Measurements from ENCODE around the gene LRRC27. TPM values are rescaled to one million over a fixed set of nuclear protein-coding genes. Genes with fewer than 3 reads are reported as not detected.

LRRC27 gene
- total RNA-seq, 1 experiment from 2014 or later: 4.1 TPM

DNA sequence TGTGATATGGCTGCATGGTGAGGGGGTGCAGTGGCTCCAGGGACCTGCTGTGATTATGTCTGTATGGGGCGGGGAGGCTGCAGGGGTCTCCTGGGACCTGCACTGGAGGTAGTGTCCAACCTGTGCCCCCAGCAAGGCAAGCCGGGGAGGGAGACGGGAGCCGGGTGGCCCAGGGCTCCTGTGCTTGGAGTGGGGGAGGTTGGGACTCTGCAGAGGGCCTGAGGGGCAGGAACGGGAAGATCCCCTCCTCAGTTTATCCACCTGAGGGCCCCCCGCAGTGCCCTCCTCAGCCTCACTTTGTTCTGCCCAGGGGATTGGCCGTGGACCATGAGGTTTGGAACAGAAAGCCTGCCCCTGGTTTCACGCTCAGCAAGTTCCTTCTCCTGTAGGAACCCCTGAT lies 42.2 kb downstream of the LRRC27 start:
- Histone ChIP-seq H3K79me2 (ENCODE audit: insufficient read depth, low read length) (no peaks in the 10 kb centered on the region), H3K9ac (ENCODE audit: low read length) (no peak overlapping the region), H3K27me3 (ENCODE audit: insufficient read depth, low read length) (no peaks in the 10 kb centered on the region), H3K36me3 (ENCODE audit: control insufficient read depth in 1 of 2, insufficient read depth in 2 of 2, low read length in 2 of 2) (no peaks in the 10 kb centered on the region), H3K9me3 (ENCODE audit: control insufficient read depth in 1 of 2, insufficient read depth in 1 of 2, low read depth in 1 of 2, low read length in 2 of 2) (no peaks in the 10 kb centered on the region), H3K9me2 (ENCODE audit: insufficient read depth) (no peaks in the 10 kb centered on the region), H4K20me1 (ENCODE audit: insufficient read depth) (no peaks in the 10 kb centered on the region), H3K4me3 (replicated peaks in 1 of 2; ENCODE audit: low read depth in 1 of 2, low read length in 2 of 2) (no peak overlapping the region), H3K27ac (ENCODE audit: low read depth, low read length) (no peak overlapping the region), H3K4me2 (ENCODE audit: low read length) (no peak overlapping the region), H2AFZ (ENCODE audit: low read depth, low read length, poor library complexity, severe bottlenecking) (no peak overlapping the region), H3K4me1 (ENCODE audit: control insufficient read depth in 1 of 2, insufficient read depth in 2 of 2, low read length in 2 of 2) (peaks cover 3 to 6% of the 10 kb centered on the region in 2 experiments; a peak in 3 of 4 replicates)
- RAD21 ChIA-PET (ENCODE audit: low non-redundant PET in 1 of 2, low total read pairs in 2 of 2, uncharacterized antibody in 2 of 2, unreplicated experiment in 2 of 2): no interaction called here
- TF ChIP-seq, protein P1, sequence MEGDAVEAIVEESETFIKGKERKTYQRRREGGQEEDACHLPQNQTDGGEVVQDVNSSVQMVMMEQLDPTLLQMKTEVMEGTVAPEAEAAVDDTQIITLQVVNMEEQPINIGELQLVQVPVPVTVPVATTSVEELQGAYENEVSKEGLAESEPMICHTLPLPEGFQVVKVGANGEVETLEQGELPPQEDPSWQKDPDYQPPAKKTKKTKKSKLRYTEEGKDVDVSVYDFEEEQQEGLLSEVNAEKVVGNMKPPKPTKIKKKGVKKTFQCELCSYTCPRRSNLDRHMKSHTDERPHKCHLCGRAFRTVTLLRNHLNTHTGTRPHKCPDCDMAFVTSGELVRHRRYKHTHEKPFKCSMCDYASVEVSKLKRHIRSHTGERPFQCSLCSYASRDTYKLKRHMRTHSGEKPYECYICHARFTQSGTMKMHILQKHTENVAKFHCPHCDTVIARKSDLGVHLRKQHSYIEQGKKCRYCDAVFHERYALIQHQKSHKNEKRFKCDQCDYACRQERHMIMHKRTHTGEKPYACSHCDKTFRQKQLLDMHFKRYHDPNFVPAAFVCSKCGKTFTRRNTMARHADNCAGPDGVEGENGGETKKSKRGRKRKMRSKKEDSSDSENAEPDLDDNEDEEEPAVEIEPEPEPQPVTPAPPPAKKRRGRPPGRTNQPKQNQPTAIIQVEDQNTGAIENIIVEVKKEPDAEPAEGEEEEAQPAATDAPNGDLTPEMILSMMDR (IDR thresholded peaks at IDR 0.05 in 2 of 3, conservative IDR thresholded peaks at IDR 0.05 in 1 of 3; ENCODE audit: borderline replicate concordance in 1 of 3, insufficient read depth in 1 of 3, low read depth in 2 of 3, low read length in 2 of 3): no peak
- TF ChIP-seq RAD21 (IDR thresholded peaks at IDR 0.05; ENCODE audit: low read depth): no peak
- TF ChIP-seq, protein P2, sequence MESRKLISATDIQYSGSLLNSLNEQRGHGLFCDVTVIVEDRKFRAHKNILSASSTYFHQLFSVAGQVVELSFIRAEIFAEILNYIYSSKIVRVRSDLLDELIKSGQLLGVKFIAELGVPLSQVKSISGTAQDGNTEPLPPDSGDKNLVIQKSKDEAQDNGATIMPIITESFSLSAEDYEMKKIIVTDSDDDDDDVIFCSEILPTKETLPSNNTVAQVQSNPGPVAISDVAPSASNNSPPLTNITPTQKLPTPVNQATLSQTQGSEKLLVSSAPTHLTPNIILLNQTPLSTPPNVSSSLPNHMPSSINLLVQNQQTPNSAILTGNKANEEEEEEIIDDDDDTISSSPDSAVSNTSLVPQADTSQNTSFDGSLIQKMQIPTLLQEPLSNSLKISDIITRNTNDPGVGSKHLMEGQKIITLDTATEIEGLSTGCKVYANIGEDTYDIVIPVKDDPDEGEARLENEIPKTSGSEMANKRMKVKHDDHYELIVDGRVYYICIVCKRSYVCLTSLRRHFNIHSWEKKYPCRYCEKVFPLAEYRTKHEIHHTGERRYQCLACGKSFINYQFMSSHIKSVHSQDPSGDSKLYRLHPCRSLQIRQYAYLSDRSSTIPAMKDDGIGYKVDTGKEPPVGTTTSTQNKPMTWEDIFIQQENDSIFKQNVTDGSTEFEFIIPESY (IDR thresholded peaks at IDR 0.05; ENCODE audit: extremely low read depth, insufficient replicate concordance, low read length): no peak
- TF ChIP-seq CBX3 (IDR thresholded peaks at IDR 0.05; ENCODE audit: low read depth): no peak
- TF ChIP-seq, protein P3, sequence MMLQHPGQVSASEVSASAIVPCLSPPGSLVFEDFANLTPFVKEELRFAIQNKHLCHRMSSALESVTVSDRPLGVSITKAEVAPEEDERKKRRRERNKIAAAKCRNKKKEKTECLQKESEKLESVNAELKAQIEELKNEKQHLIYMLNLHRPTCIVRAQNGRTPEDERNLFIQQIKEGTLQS (IDR thresholded peaks at IDR 0.05): no peak
- TF ChIP-seq ZNF274 (IDR thresholded peaks at IDR 0.05; ENCODE audit: low read depth, low read length): no peak
- TF ChIP-seq TCF7L2 (IDR thresholded peaks at IDR 0.05; ENCODE audit: borderline replicate concordance, extremely low read depth, insufficient read depth, insufficient read length): no peak
- BruUV-seq (replicated peaks): no TSS peak
- no peak for DNase-seq (ENCODE audit: low read depth, low spot score)
- intact Hi-C loops (cut with micrococcal nuclease): no loop called here
- no peak for ATAC-seq
- CTCF ChIA-PET: no interaction called here
- POLR2A ChIA-PET: no interaction called here
